Astrocyte (in vitro differentiated cells and primary cell): ENCODE data around the gene MDM1.

Experiments
- CTCF ChIP-seq: IDR thresholded peaks from 2 replicates; pipeline ENCODE4 v1.5.1; 2011; ENCODE audit warnings: low read depth, mild to moderate bottlenecking, inconsistent platforms, low read length, moderate library complexity; ENCODE audit not compliant: insufficient read depth
- EZH2 ChIP-seq: IDR thresholded peaks from 2 replicates; pipeline ENCODE4 v1.6.1; 2012; ENCODE audit warnings: mild to moderate bottlenecking, low read length, inconsistent platforms; ENCODE audit not compliant: insufficient read depth

DNA sequence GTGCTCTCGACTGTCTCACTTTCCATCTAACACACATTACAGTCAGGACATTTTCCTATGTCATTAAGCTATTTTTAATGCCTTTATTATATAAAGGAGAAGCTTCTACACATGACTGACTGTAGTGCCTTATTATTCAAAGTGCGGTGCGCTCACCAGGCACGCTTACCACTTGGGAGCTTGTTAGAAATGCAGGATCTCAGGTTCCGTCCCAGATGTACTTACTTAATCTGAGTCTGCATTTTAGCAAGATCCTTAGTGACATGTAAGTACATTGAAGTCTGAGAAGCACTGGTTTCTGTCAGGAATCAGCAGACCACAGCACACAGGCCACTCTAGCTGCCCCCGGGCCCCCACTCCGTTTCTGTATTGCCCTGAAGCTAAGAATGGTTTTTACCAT lies 44.7 kb upstream of the MDM1 start:
- no peak for TF ChIP-seq CTCF
- no peak for TF ChIP-seq EZH2
